K562 (cell line): ENCODE results near the gene VASH2. TPM values are rescaled to one million over a fixed set of nuclear protein-coding genes. Genes with fewer than 3 reads are reported as not detected.

Experiments used
- ATAC-seq: fragments of 200-7000 bp; cut with Tn5 transposase; 3 replicates; pipeline ENCODE4 v1.9.1; 2020; ENCODE audit warnings: moderate library complexity
- BruUV-seq: library from RNA; stranded (reverse); fragments of 400-500 nt; replicated peaks from 2 replicates; lab custom pipeline; 2021; lab: Mats Ljungman, UMichigan
- CTCF ChIA-PET: fragments of 300-600 bp; formaldehyde crosslinking; extraction: SDS; loops from one replicate; lab custom pipeline; 2021; ENCODE audit warnings: low intra/inter-chr PET ratio; lab: Yijun Ruan, JAX
- POLR2A ChIA-PET: fragments of 300-600, 350-650 bp; sonication (Branson Sonifier 250); formaldehyde crosslinking; extraction: SDS; loops from one replicate; lab custom pipeline; 2021; ENCODE audit warnings: antibody characterized with exemption, inconsistent platforms; lab: Yijun Ruan, JAX
- DNase-seq, 4 experiments: peaks; one replicate each; pipeline versions ENCODE4 v3.0.0 to v3.0.0-alpha.2; 2011 to 2018; ENCODE audit warnings: low spot score in 3 of 4, mixed read lengths in 3 of 4; ENCODE audit errors: extremely low read depth in 1 of 4
- FAIRE-seq: peaks from 2 replicates; lab custom pipeline; 2011; peaks lifted over from hg19 to GRCh38; lab: Jason Lieb, UNC
- H2AFZ ChIP-seq: 2 replicates; pipeline ENCODE4 v1.6.0; 2011; ENCODE audit warnings: low read depth, low read length, control low read depth, inconsistent platforms
- H3K27ac ChIP-seq: fragments of 200-600 bp; 3 replicates; pipeline ENCODE4 v1.8.0; 2011; ENCODE audit warnings: low read depth, mild to moderate bottlenecking, control low read depth, inconsistent platforms, low read length, moderate library complexity, mixed read lengths; ENCODE audit errors: extremely low read depth
- H3K27me3 ChIP-seq, 2 experiments: fragments of 300-600 bp in 1 of 2; 2 replicates in 1 of 2; 3 replicates in 1 of 2; pipeline versions ENCODE4 v1.6.0 to v1.8.0; 2011; ENCODE audit warnings: inconsistent platforms in 2 of 2, low read length in 2 of 2, mild to moderate bottlenecking in 1 of 2, mixed read lengths in 1 of 2, moderate library complexity in 1 of 2; ENCODE audit not compliant: control insufficient read depth in 2 of 2, insufficient read depth in 2 of 2
- H3K36me3 ChIP-seq: fragments of 300-600 bp; 3 replicates; pipeline ENCODE4 v1.8.0; 2011; ENCODE audit warnings: mild to moderate bottlenecking, low read length, inconsistent platforms; ENCODE audit not compliant: control insufficient read depth, insufficient read depth
- H3K4me1 ChIP-seq, 2 experiments: fragments of 200-600 bp in 1 of 2; replicated peaks in 1 of 2; 2 replicates in 1 of 2; 3 replicates in 1 of 2; pipeline versions ENCODE4 v1.5.1 to v1.8.0; 2011; ENCODE audit warnings: inconsistent platforms in 2 of 2, low read length in 2 of 2, mild to moderate bottlenecking in 1 of 2, mixed read lengths in 1 of 2, moderate library complexity in 1 of 2; ENCODE audit not compliant: control insufficient read depth in 2 of 2, insufficient read depth in 2 of 2
- H3K4me2 ChIP-seq: 2 replicates; pipeline ENCODE4 v1.6.1; 2011; ENCODE audit warnings: low read length, control low read depth, inconsistent platforms, mixed read lengths; ENCODE audit not compliant: insufficient read depth
- H3K4me3 ChIP-seq: fragments of 200-600 bp; sonication (generic), shearing (Covaris generic); 2 replicates; pipeline ENCODE4 v1.5.1; 2016; ENCODE audit warnings: control low read depth, inconsistent platforms
- H3K79me2 ChIP-seq: fragments of 200-600 bp; 3 replicates; pipeline ENCODE4 v1.8.0; 2011; ENCODE audit warnings: low read length, inconsistent platforms; ENCODE audit not compliant: control insufficient read depth, insufficient read depth
- H3K9ac ChIP-seq, 2 experiments: 2 replicates each; pipeline versions ENCODE4 v1.6.0 to v1.6.1; 2011; ENCODE audit warnings: low read depth in 2 of 2, low read length in 2 of 2, control low read depth in 1 of 2, inconsistent platforms in 1 of 2, mild to moderate bottlenecking in 1 of 2, mixed read lengths in 1 of 2; ENCODE audit not compliant: insufficient read depth in 1 of 2
- H3K9me1 ChIP-seq: one replicate; pipeline ENCODE4 v1.6.0; 2011; ENCODE audit warnings: inconsistent platforms, mild to moderate bottlenecking, low read length, moderate library complexity; ENCODE audit not compliant: control insufficient read depth, insufficient read depth
- H3K9me3 ChIP-seq: replicated peaks from 2 replicates; pipeline ENCODE4 v1.5.1; 2011; ENCODE audit warnings: low read depth, low read length, inconsistent platforms; ENCODE audit not compliant: control insufficient read depth, insufficient read depth
- H4K20me1 ChIP-seq: replicated peaks from 2 replicates; pipeline ENCODE4 v1.6.1; 2011; ENCODE audit warnings: low read length, inconsistent platforms, mixed read lengths; ENCODE audit not compliant: control insufficient read depth, insufficient read depth
- CEBPG ChIP-seq, 3 experiments: fragments of 200-800 bp in 1 of 3; sonication (Bioruptor generic) in 1 of 3; sonication (generic) in 1 of 3; formaldehyde crosslinking in 1 of 3; IDR thresholded peaks in 2 of 3; conservative IDR thresholded peaks in 1 of 3; 2 replicates each; pipeline versions ENCODE4 v1.6.1 to v1.8.0; 2016 to 2022; ENCODE audit warnings: missing compliant biosample characterization in 2 of 3, missing genetic modification characterization in 2 of 3, mild to moderate bottlenecking in 1 of 3, missing genetic modification reagents in 1 of 3
- EP400 ChIP-seq: fragments of 450-650 bp; IDR thresholded peaks from 2 replicates; pipeline ENCODE4 v1.6.1; 2017; ENCODE audit warnings: antibody characterized with exemption, mild to moderate bottlenecking, moderate library complexity
- JUND ChIP-seq, 2 experiments: IDR thresholded peaks; 2 replicates in 1 of 2; 3 replicates in 1 of 2; pipeline ENCODE4 v1.6.1; 2011; ENCODE audit warnings: borderline replicate concordance in 2 of 2, low read depth in 2 of 2, low read length in 2 of 2, improper control_type of control experiment in 1 of 2, missing biosample characterization in 1 of 2, missing genetic modification characterization in 1 of 2, missing genetic modification reagents in 1 of 2
- MAZ ChIP-seq, 2 experiments: fragments of 450-650 bp in 1 of 2; sonication (generic) in 1 of 2; formaldehyde crosslinking; IDR thresholded peaks in 1 of 2; conservative IDR thresholded peaks in 1 of 2; 2 replicates each; pipeline versions ENCODE4 v1.4.0 to v1.5.0; 2020; ENCODE audit warnings: mild to moderate bottlenecking in 1 of 2, missing genetic modification reagents in 1 of 2
- RCOR1 ChIP-seq, 2 experiments: IDR thresholded peaks; 2 replicates each; pipeline ENCODE4 v1.6.1; 2012; ENCODE audit warnings: low read depth in 2 of 2, low read length in 2 of 2, borderline replicate concordance in 1 of 2, improper control_type of control experiment in 1 of 2
- USF1 ChIP-seq: sonication (generic); formaldehyde crosslinking; IDR thresholded peaks from 2 replicates; pipeline ENCODE4 v1.9.0; 2022; ENCODE audit warnings: mild to moderate bottlenecking, missing genetic modification reagents
- ZNF561 ChIP-seq: fragments of 450-650 bp; formaldehyde crosslinking; conservative IDR thresholded peaks from 2 replicates; pipeline ENCODE4 v1.4.0; 2020; ENCODE audit warnings: mild to moderate bottlenecking, moderate library complexity
- WGBS: fragments of 100-300 bp; shearing (Covaris generic); methylation state at CpG from one replicate; pipeline ENCODE4 v1.1.6; 2016; ENCODE audit warnings: low coverage, mixed read lengths; ENCODE audit not compliant: insufficient coverage; ENCODE audit errors: missing lambda C conversion rate; 5-methylcytosine and 5-hydroxymethylcytosine counted together
- in situ Hi-C: fragments of 300-500 bp; cut with MboI; formaldehyde crosslinking; loops from 4 replicates; pipeline ENCODE4 v1.15.0; 2018; ENCODE audit warnings: inconsistent platforms, mixed read lengths
- intact Hi-C: fragments of 100-400 bp; cut with micrococcal nuclease; formaldehyde crosslinking; loops from 2 replicates; pipeline ENCODE4 v1.14.2; 2022
- polyA plus RNA-seq, 8 experiments: library from polyadenylated mRNA; depleted of rRNA in 4 of 8; stranded (reverse) in 5 of 8; unstranded in 3 of 8; fragments of >200 nt; fragmentation: Nextera tagmentation in 2 of 8; fragmentation: Illumina TruSeq in 1 of 8; extraction: Ambion mirVana in 2 of 8; extraction: Trizol in 1 of 8; gene quantifications; 2 replicates each; pipeline versions ENCODE4 v1.2.1 to v1.2.3, GENCODE V29; 2011 to 2014; ENCODE audit warnings: inconsistent platforms in 1 of 8, missing spikeins in 1 of 8
- total RNA-seq, 7 experiments: library from RNA; depleted of rRNA in 6 of 7; stranded (reverse); fragments of >200 nt in 6 of 7; fragmentation: Illumina TruSeq in 2 of 7; extraction: Trizol in 2 of 7; gene quantifications; 2 replicates each; pipeline versions ENCODE4 v1.2.1 to v1.2.3, GENCODE V29; 2011 to 2021; ENCODE audit warnings: low replicate concordance in 1 of 7
- TF ChIP-seq, protein P1 (sequence below), 2 experiments: fragments of 450-650 bp in 1 of 2; sonication (generic) in 1 of 2; formaldehyde crosslinking in 1 of 2; IDR thresholded peaks in 1 of 2; conservative IDR thresholded peaks in 1 of 2; 2 replicates each; pipeline versions ENCODE4 v1.6.1 to v1.8.1; 2016 to 2023; ENCODE audit warnings: mild to moderate bottlenecking in 2 of 2, moderate library complexity in 2 of 2, inconsistent platforms in 1 of 2, missing genetic modification reagents in 1 of 2

Gene VASH2
- total and polyA plus RNA-seq, 9 of the 15 experiments (the other 6 are each of a cell fraction or from before 2014, with no cell fraction given): 0.04 to 0.40 (median 0.10) TPM; not detected in 1

DNA sequence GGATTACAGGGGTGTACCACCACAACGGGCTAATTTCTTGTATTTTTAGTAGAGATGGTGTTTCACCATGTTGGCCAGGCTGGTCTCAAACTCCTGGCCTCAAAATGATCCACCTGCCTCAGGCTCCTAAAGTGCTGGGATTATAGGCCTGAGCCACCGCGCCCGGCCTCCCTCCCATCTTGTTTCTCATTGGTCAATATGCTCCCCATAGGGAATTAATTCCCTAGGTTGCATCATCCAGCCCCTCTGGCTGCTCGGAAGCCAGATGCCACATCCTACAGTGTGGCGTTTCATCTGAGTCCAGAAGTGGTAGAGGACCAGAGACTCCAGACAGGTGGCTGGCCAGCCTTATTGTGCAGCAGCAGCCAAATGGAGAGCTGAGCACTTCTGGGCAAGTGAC lies 11.5 kb upstream of the VASH2 start:
- Histone ChIP-seq H3K36me3 (no peaks in the 10 kb centered on the region), H3K4me2 (no peak overlapping the region; the same call in 1 of the 2 replicates), H3K27me3 (peaks cover under 1 to 5% of the 10 kb centered on the region in 2 experiments; a peak in 3 of 5 replicates), H2AFZ (no peak overlapping the region), H3K79me2 (no peaks in the 10 kb centered on the region), H3K9ac (no peak overlapping the region), H3K4me1 (peaks cover 0 to 5% of the 10 kb centered on the region in 2 experiments; a peak in 1 of 5 replicates), H4K20me1 (no peaks in the 10 kb centered on the region), H3K9me3 (no peaks in the 10 kb centered on the region), H3K27ac (no peak overlapping the region), H3K9me1 (no peaks in the 10 kb centered on the region), H3K4me3 (no peak overlapping the region)
- ChIA-PET CTCF (no interaction called here), POLR2A (interaction anchor here (1.0 kb wide), 1 partner anchor 11 kb away, joined by 4 read pairs; the partner anchor contains the start of gene VASH2)
- peak; percentile 82 for ATAC-seq
- no peak for FAIRE-seq
- 12% methylated on average over 6 of the region's 6 CpGs for WGBS
- BruUV-seq: no TSS peak
- intact Hi-C loops (no loop called here), in situ Hi-C loops (no loop called here)
- DNase-seq: no peak
- 0 out of 2 replicates have a peak, but pooled peaks have one; percentile 27 for TF ChIP-seq EP400
- peak; percentile 45; the same call in 1 of the 2 replicates for TF ChIP-seq JUND (IDR thresholded peaks at IDR 0.05; ENCODE audit: borderline replicate concordance, low read depth, low read length)
- TF ChIP-seq JUND (tag; IDR thresholded peaks at IDR 0.05; ENCODE audit: borderline replicate concordance, low read depth, low read length): no peak
- peak; percentile 86 for TF ChIP-seq CEBPG (CRISPR knock-in tag; IDR thresholded peaks at IDR 0.05)
- TF ChIP-seq CEBPG (tag; conservative IDR thresholded peaks at IDR 0.05 in 1 of 2, IDR thresholded peaks at IDR 0.05 in 1 of 2): peak in 1 of 2 experiments; percentile 78; a peak in 3 of 4 replicates
- TF ChIP-seq RCOR1 (IDR thresholded peaks at IDR 0.05; ENCODE audit: borderline replicate concordance in 1 of 2, low read depth in 2 of 2, low read length in 2 of 2): 0 out of 4 replicates have a peak, but pooled peaks of 1 of the 2 experiments have one; percentile 17
- TF ChIP-seq, protein P1, sequence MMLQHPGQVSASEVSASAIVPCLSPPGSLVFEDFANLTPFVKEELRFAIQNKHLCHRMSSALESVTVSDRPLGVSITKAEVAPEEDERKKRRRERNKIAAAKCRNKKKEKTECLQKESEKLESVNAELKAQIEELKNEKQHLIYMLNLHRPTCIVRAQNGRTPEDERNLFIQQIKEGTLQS (IDR thresholded peaks at IDR 0.05): peak; percentile 89
- TF ChIP-seq, protein P1 (CRISPR knock-in tag; conservative IDR thresholded peaks at IDR 0.05): no peak
- TF ChIP-seq ZNF561 (CRISPR knock-in tag): no peak
- TF ChIP-seq USF1 (CRISPR knock-in tag): peak; percentile 24; the same call in 1 of the 2 replicates
- TF ChIP-seq MAZ (CRISPR knock-in tag; conservative IDR thresholded peaks at IDR 0.05 in 1 of 2, IDR thresholded peaks at IDR 0.05 in 1 of 2): 0 out of 4 replicates have a peak, but pooled peaks of 1 of the 2 experiments have one; percentile 19
